Endothelial cell of hepatic sinusoid (primary cell): ENCODE data around the gene TMEM17.

Source experiments
- in situ Hi-C: cut with HindIII; loops from 2 replicates; pipeline ENCODE4 v1.10.0; 2017; ENCODE audit warnings: low sequenced_read_pairs

Gene TMEM17

GRCh38 chr2:62512384-62512783 lies 6.4 kb upstream of the TMEM17 start:
- in situ Hi-C loops, result no loop called here

- in situ Hi-C loops, result no loop called here
Observed at GRCh38 chr2:62511636-62512035, 5.6 kb upstream of the TMEM17 start.

GRCh38 chr2:62506421-62506750 lies 391 bp upstream of the TMEM17 start:
- in situ Hi-C loops, result no loop called here

GRCh38 chr2:62505109-62505749 lies 766 bp downstream of the TMEM17 start:
- in situ Hi-C loops, result no loop called here

- in situ Hi-C loops, result no loop called here
Observed at GRCh38 chr2:62504657-62505056, 1.3 kb downstream of the TMEM17 start.

GRCh38 chr2:62501794-62502500 lies 4.0 kb downstream of the TMEM17 start:
- in situ Hi-C loops, result no loop called here

GRCh38 chr2:62501069-62501468 lies 4.9 kb downstream of the TMEM17 start:
- in situ Hi-C loops, result no loop called here

- in situ Hi-C loops, result no loop called here
Observed at GRCh38 chr2:62499430-62500060, 6.5 kb downstream of the TMEM17 start.

- in situ Hi-C loops, result no loop called here
Observed at GRCh38 chr2:62498739-62499138, 7.3 kb downstream of the TMEM17 start.

GRCh38 chr2:62495761-62496160 lies 10.2 kb downstream of the TMEM17 start:
- in situ Hi-C loops, result no loop called here

- in situ Hi-C loops, result no loop called here
Observed at GRCh38 chr2:62492048-62492447, 13.9 kb downstream of the TMEM17 start.

- in situ Hi-C loops, result no loop called here
Observed at GRCh38 chr2:62489702-62490101, 16.3 kb downstream of the TMEM17 start.

- in situ Hi-C loops, result no loop called here
Observed at GRCh38 chr2:62489162-62489561, 16.8 kb downstream of the TMEM17 start.

GRCh38 chr2:62486439-62486765 lies 19.6 kb downstream of the TMEM17 start:
- in situ Hi-C loops, result no loop called here

- in situ Hi-C loops, result no loop called here
Observed at GRCh38 chr2:62485761-62486438, 20.1 kb downstream of the TMEM17 start.

- in situ Hi-C loops, result no loop called here
Observed at GRCh38 chr2:62482558-62483352, 23.2 kb downstream of the TMEM17 start.

GRCh38 chr2:62479917-62480316 lies 26.1 kb downstream of the TMEM17 start:
- in situ Hi-C loops, result no loop called here

- in situ Hi-C loops, result no loop called here
Observed at GRCh38 chr2:62478093-62478580, 27.9 kb downstream of the TMEM17 start.

GRCh38 chr2:62477573-62477972 lies 28.4 kb downstream of the TMEM17 start:
- in situ Hi-C loops, result no loop called here

GRCh38 chr2:62475172-62476011 lies 30.6 kb downstream of the TMEM17 start:
- in situ Hi-C loops, result no loop called here
